K562 (cell line): ENCODE results near the gene HOMEZ. TPM values are rescaled to one million over a fixed set of nuclear protein-coding genes. Genes with fewer than 3 reads are reported as not detected.

Experiments used
- CBFA2T2 ChIP-seq: fragments of 450-650 bp; conservative IDR thresholded peaks from 2 replicates; pipeline ENCODE4 v1.6.1; 2017; ENCODE audit warnings: mild to moderate bottlenecking
- ERF ChIP-seq: fragments of 450-650 bp; formaldehyde crosslinking; IDR thresholded peaks from 2 replicates; pipeline ENCODE4 v1.4.0; 2020; ENCODE audit warnings: mild to moderate bottlenecking, mixed read lengths
- MITF ChIP-seq: IDR thresholded peaks from 2 replicates; pipeline ENCODE4 v1.6.1; 2014; ENCODE audit warnings: antibody characterized with exemption
- POLR2A ChIP-seq: fragments of 450-650 bp; conservative IDR thresholded peaks from 2 replicates; pipeline ENCODE4 v1.6.1; 2016
- PRDM10 ChIP-seq: fragments of 450-650 bp; IDR thresholded peaks from 2 replicates; pipeline ENCODE4 v1.6.1; 2018; ENCODE audit not compliant: partially characterized antibody
- REST ChIP-seq, 2 experiments: fragments of 450-650 bp; formaldehyde crosslinking in 1 of 2; IDR thresholded peaks; 2 replicates each; pipeline versions ENCODE4 v1.4.0 to v1.6.1; 2014 to 2020; ENCODE audit warnings: mild to moderate bottlenecking in 2 of 2, borderline replicate concordance in 1 of 2, low read depth in 1 of 2
- SAFB ChIP-seq: fragments of 200-400 bp; formaldehyde crosslinking; IDR thresholded peaks from 2 replicates; pipeline ENCODE4 v1.6.1; 2017; ENCODE audit warnings: low read depth, low read length, borderline replicate concordance
- SOX6 ChIP-seq: fragments of 450-650 bp; IDR thresholded peaks from 2 replicates; pipeline ENCODE4 v1.6.1; 2014; ENCODE audit warnings: mild to moderate bottlenecking
- THAP12 ChIP-seq: fragments of 250-450 bp; sonication (Bioruptor Pico); IDR thresholded peaks from 2 replicates; pipeline ENCODE4 v1.9.0; 2021; ENCODE audit warnings: mild to moderate bottlenecking, inconsistent platforms
- polyA plus RNA-seq, 8 experiments: library from polyadenylated mRNA; depleted of rRNA in 4 of 8; stranded (reverse) in 5 of 8; unstranded in 3 of 8; fragments of >200 nt; fragmentation: Nextera tagmentation in 2 of 8; fragmentation: Illumina TruSeq in 1 of 8; extraction: Ambion mirVana in 2 of 8; extraction: Trizol in 1 of 8; gene quantifications; 2 replicates each; pipeline versions ENCODE4 v1.2.1 to v1.2.3, GENCODE V29; 2011 to 2014; ENCODE audit warnings: inconsistent platforms in 1 of 8, missing spikeins in 1 of 8
- total RNA-seq, 7 experiments: library from RNA; depleted of rRNA in 6 of 7; stranded (reverse); fragments of >200 nt in 6 of 7; fragmentation: Illumina TruSeq in 2 of 7; extraction: Trizol in 2 of 7; gene quantifications; 2 replicates each; pipeline versions ENCODE4 v1.2.1 to v1.2.3, GENCODE V29; 2011 to 2021; ENCODE audit warnings: low replicate concordance in 1 of 7

Gene HOMEZ
- total and polyA plus RNA-seq, 9 of the 15 experiments (the other 6 are each of a cell fraction or from before 2014, with no cell fraction given): 3.0 to 30.2 (median 16.9) TPM

- TF ChIP-seq ERF (CRISPR knock-in tag) (0 out of 2 replicates have a peak, but pooled peaks have one; percentile 83), SOX6 (peak; percentile 50; the same call in 1 of the 2 replicates), PRDM10 (peak; percentile 63), CBFA2T2 (no peak), MITF (no peak), REST (IDR thresholded peaks at IDR 0.05; ENCODE audit: borderline replicate concordance) (peak; percentile 47), REST (CRISPR knock-in tag; IDR thresholded peaks at IDR 0.05; ENCODE audit: low read depth) (no peak), SAFB (0 out of 2 replicates have a peak, but pooled peaks have one; percentile 40), THAP12 (0 out of 2 replicates have a peak, but pooled peaks have one; percentile 41), POLR2A (peak; percentile 87)
These were observed at the start of gene HOMEZ (continued) for GRCh38 chr14:23286020-23286901.
